Brain pericyte (primary cell): Measurements from ENCODE around the gene CSF2RB.

Experiments used
- DNase-seq: peaks from one replicate; pipeline ENCODE4 v3.0.0-alpha.2; 2012; ENCODE audit warnings: low read depth, low spot score

CSF2RB gene

DNA sequence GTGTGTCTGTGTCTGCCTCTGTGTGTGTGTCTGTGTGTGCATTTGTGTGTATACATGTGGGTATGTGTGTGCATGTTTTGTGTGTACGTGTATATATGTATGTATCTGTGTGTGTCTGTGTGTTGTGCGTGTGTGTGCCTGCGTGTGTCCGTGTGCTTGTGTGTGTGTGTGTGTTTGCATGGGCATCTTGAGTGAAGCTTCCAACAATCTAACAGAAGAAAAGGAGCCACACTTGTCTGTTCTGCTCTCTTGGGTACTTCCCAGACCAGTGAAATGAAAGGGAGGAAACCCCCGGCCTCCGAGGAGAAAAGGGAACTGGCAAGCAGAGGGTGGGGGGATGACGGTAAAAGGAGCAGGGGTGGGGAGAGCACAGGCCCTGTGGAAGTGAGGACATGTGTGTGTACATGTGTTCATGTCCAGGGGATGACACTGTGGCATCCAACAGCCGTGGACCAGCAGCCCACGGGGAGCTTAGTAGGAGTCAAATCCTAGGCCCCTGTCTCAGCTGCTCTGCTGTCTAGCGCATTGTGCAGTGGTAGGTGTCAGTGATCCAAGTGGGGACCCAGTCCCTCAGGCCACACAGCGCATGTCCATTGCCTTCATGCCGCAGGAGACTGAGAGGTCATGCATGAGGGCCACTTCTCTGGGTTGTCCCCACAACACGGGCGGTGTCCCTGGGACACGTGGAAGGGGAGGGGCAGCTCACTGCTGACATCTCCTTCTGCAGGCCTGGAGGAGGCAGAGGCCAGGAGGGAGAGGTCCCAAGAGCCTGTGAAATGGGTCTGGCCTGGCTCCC is 8.1 kb downstream of the CSF2RB start:
- no peak for DNase-seq

DNA sequence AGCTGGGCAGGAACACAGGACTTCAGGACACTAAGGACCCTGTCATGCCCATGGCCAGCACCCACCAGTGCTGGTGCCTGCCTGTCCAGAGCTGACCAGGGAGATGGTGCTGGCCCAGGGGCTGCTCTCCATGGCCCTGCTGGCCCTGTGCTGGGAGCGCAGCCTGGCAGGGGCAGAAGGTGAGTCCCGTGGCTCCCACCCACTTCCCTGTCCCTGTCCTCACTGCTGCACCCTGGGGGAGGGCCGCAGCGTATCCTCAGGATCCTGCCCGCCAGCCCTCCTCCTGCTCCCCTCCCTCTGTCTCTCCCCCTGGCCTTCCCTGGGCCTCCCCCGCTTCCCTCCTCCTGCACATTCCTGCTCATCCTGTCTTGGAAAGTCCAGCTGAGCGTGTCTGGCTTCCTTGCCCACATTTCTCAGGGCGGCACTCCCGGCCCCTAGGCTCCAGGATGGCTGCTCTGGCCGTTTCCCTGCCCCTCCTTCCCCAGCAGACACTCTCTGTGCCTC is 8.7 kb downstream of the CSF2RB start:
- no peak for DNase-seq

- no peak for DNase-seq
These were observed 9.3 kb downstream of the CSF2RB start for GRCh38 chr22:36922711-36923110.

DNA sequence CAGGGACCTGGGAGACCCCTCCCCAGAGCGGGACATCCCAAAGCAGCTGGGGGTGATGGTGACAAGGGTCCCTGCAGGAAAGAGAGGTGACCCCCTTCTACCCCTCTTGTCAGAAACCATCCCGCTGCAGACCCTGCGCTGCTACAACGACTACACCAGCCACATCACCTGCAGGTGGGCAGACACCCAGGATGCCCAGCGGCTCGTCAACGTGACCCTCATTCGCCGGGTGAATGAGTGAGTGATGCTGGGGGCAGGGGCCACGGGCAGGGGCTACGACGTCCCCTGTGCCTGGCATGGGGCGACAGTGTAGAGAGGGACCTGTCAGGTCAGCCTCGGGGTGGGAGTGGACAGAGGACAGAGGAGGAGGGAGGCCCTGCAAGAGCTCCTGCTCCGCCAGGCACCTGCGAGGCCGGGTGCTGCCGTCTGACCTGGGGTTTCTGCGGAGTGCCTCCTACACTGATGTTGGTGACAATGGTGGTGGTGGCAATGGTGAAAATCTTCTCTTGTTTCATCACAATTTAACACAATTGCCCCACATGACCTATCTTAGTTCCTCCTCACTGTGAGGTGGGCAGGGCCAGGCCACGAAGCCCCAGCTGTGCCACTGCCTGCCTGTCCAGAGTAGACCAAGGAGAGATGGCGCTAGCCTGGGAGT is 9.8 kb downstream of the CSF2RB start:
- DNase-seq, result no peak

- DNase-seq, result no peak
These were observed 10.8 kb downstream of the CSF2RB start for GRCh38 chr22:36924151-36924698.

DNA sequence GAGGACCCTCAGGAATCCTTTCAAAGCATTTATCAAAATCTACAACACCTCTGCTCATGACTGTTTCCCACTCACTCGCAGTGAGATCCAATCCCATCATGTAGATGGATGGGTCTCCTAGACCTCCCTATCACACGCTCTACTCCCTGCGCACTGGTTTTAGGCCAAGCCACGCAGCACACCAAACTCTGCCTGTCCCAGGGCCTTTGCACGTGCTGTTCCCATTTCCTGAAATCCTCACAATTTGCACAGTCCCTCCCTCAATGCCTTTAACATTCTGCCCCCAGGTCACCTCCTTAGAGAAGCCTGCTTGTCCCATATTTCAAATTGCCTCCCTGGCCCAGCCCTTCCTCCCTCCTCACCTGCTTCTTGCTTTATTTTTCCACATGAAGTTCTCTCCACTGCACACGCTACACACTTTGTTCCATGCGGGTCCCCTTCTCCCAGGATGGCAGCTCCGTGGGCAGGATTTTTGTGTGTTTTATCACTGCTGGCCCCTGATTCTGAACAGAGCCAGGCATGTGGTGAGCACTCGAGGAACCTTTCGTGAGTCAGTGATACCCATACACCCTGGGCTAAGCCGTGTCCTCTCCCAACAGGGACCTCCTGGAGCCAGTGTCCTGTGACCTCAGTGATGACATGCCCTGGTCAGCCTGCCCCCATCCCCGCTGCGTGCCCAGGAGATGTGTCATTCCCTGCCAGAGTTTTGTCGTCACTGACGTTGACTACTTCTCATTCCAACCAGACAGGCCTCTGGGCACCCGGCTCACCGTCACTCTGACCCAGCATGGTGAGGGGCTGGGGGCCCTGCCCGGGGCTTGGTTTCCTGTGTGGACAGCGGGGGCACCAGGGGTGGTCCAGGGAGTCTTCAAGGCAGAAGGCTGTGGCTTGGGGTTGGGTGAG is 12.2 kb downstream of the CSF2RB start:
- DNase-seq, result no peak

GRCh38 chr22:36926309-36926708 is 12.9 kb downstream of the CSF2RB start:
- no peak for DNase-seq

- no peak for DNase-seq
These were observed 13.4 kb downstream of the CSF2RB start for GRCh38 chr22:36926721-36927435.

GRCh38 chr22:36927671-36928070 is 14.2 kb downstream of the CSF2RB start:
- DNase-seq, result no peak

- DNase-seq, result no peak
These were observed 14.8 kb downstream of the CSF2RB start for GRCh38 chr22:36928196-36928595.

DNA sequence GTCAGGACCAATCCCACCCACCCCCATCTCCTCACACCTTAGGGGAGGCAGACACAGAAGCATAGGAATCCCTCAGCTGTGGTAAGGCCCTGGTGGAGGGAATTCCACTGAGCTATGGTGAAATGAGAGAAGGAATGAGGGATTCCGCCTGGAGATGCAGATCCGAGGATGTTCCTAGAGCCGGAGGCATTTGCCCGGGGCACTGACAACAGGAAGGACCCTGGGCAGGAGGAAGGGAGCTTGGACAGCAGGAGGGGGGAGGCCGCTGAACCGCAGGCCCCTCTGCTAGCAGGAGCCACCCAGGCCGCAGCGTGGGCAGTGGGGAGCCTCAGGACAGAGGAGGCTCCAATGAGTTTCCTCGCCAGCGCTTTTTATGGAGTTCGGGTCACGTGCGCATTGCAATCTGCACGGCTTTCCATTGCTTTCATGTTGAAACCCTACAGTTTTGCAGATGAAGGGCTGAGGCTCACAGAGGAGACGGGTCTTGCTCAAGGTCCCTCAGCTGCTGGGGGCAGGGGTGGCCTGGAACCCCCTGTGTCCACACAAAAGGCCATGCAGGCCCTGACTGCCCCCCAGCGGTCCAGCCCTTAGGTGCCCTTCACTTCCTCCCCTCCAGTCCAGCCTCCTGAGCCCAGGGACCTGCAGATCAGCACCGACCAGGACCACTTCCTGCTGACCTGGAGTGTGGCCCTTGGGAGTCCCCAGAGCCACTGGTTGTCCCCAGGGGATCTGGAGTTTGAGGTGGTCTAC is 15.5 kb downstream of the CSF2RB start:
- DNase-seq, result no peak

DNA sequence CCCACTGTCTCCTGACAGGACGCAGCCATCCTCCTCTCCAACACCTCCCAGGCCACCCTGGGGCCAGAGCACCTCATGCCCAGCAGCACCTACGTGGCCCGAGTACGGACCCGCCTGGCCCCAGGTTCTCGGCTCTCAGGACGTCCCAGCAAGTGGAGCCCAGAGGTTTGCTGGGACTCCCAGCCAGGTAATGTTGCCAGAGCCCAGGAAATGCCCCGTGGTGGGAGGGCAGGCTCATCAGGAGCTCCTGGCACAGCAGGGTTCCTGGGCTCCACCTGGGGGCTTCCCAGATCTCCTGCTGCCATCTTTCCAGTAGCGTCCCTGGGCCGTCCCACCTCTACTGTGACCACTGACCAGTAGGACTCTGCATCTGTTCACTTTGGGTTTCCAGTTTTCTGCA is 16.2 kb downstream of the CSF2RB start:
- no peak for DNase-seq

DNA sequence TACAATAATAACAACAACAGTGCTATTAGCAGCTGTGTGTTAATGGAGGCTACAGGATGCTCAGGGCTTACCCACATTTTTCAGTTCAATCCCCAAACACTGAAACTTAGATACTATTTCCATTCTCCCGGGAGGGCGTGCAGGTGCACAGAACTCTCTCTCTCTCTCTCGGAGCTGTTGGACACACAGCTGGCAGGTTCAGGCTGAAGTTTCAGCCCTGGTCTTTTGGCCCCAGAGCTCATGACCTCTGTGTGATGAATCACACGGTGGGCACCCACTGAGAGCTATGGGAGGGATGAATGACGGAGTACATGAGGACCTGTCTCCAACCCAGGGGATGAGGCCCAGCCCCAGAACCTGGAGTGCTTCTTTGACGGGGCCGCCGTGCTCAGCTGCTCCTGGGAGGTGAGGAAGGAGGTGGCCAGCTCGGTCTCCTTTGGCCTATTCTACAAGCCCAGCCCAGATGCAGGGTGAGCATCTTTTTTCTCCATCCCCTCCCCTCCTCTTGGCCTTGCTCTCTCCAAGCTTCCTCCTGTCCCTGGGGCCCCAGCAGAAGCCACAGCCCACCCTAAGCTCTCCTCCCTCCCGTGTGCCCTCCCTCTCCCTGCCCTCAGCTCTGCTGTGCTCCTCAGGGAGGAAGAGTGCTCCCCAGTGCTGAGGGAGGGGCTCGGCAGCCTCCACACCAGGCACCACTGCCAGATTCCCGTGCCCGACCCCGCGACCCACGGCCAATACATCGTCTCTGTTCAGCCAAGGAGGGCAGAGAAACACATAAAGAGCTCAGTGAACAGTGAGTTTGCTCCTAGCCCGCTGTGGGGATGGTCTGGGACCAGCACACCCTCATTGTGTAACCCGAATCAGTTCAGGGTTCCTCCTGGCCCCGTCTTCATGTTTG is 16.9 kb downstream of the CSF2RB start:
- no peak for DNase-seq

DNA sequence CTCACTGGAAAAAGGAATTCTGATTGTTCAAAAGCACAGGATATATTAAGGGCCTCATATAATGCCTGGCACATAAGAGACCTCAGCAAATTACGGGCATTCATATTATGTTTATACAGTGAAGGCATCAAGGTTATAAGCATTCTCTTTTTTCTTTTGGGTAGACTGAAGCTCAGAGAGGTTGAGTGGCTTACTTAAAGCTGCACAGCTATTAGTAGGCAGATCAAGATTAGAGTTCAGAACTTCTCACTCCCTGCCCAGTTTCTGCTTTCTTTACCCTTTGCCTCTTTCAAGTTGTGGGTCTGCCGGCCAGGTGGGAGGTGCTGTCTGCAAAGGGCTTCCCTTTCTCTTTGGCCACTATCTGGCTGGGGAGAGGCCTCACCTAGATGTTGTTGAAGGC is 18.0 kb downstream of the CSF2RB start:
- DNase-seq, result no peak

GRCh38 chr22:36933629-36934417 is 20.4 kb downstream of the CSF2RB start:
- DNase-seq, result no peak

DNA sequence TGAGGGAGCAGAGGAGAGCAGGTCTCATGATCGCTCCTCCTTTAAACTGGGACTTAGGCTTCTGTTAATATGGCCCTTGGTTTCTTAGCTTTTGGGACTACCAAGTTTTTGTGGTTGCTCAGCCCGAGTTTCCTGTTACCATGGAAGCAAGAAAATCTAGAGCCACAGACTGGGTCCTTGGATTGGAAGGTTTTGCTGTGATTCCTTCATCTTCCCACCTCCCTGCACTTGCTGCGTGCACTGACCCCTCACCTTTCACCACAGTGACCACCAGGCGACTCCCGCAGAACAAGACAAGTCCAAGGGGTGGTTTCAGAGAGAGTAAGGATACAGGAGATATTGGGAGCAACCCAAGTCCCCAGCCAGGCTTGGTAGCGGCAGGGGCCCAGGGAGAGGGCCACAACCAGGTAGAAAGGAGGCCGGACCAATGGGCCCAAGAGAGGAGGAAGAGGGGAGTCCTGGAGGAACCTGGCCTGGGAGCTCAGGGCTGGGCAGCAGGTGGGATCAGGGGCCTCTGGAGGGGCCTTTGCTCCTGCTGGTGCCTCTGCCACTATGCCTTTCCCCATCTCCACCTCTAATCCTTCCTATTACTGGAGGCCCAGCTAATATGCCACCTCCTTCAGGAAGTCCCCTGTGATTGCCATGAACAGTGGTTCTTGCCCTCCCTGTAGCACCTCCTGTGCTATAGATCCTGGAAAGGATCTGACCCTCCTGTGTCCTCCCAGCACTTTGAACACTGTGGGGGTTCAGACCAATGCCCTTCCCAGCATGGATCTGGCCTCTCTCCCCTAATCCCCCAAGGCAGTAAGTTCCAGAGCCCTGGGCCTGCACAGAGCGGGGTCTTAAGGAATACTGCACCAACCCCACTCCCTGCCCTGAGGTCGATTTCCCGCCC is 21.2 kb downstream of the CSF2RB start:
- DNase-seq, result no peak

- no peak for DNase-seq
These were observed 21.8 kb downstream of the CSF2RB start for GRCh38 chr22:36935313-36935610.

GRCh38 chr22:36935694-36936093 is 22.3 kb downstream of the CSF2RB start:
- DNase-seq, result no peak
